Thyroid gland (tissue), 4 donors: ENCODE measurements around the gene RBM39. TPM values are rescaled to one million over a fixed set of nuclear protein-coding genes. Genes with fewer than 3 reads are reported as not detected.
A peak's percentile ranks its signal among the peaks of the same experiment; 100 is the strongest.
"Not testable (repeated sequence)": the region's sequence is repeated elsewhere in the genome, so short reads cannot be mapped to it uniquely, and the experiment has no call there.

Source experiments
- DNase-seq, 2 donors: peaks; one replicate each; pipeline ENCODE4 v3.0.0-alpha.2; 2019
- H3K27ac ChIP-seq, 3 donors: fragments of 200-600 bp; sonication (generic); 1 replicate in 2 of 3; 2 replicates in 1 of 3; pipeline ENCODE4 v1.5.1; 2016 to 2019; ENCODE audit warnings: mild to moderate bottlenecking in 1 of 3, moderate library complexity in 1 of 3
- H3K27me3 ChIP-seq: fragments of 200-600 bp; sonication (generic); one replicate; pipeline ENCODE4 v1.5.1; 2019
- H3K36me3 ChIP-seq, 2 donors: fragments of 200-600 bp; sonication (generic); one replicate each; pipeline ENCODE4 v1.5.1; 2016 to 2019
- H3K4me1 ChIP-seq, 2 donors: fragments of 200-600 bp; sonication (generic); one replicate each; pipeline ENCODE4 v1.5.1; 2017 to 2019
- H3K4me3 ChIP-seq, 3 donors: fragments of 200-600 bp; sonication (generic); replicated peaks in 1 of 3; 1 replicate in 2 of 3; 2 replicates in 1 of 3; pipeline ENCODE4 v1.5.1; 2016; ENCODE audit warnings: mild to moderate bottlenecking in 1 of 3
- H3K9me3 ChIP-seq: fragments of 200-600 bp; sonication (generic); one replicate; pipeline ENCODE4 v1.5.1; 2017
- CTCF ChIP-seq, 6 experiments: fragments of 200-600 bp in 3 of 6; fragments of 450-650 bp in 3 of 6; sonication (generic) in 3 of 6; IDR thresholded peaks; one replicate each; pipeline ENCODE4 v1.5.1; 2016 to 2019; ENCODE audit warnings: antibody characterized with exemption in 6 of 6, mild to moderate bottlenecking in 2 of 6, inconsistent platforms in 1 of 6, moderate library complexity in 1 of 6
- POLR2A ChIP-seq, 2 donors: fragments of 450-650 bp; IDR thresholded peaks; one replicate each; pipeline ENCODE4 v1.6.1; 2017; ENCODE audit warnings: antibody characterized with exemption in 2 of 2, mild to moderate bottlenecking in 2 of 2, moderate library complexity in 1 of 2
- WGBS, 2 donors: methylation state at CpG; one replicate each; pipeline ENCODE4 v1.1.5; 2017; 5-methylcytosine and 5-hydroxymethylcytosine counted together
- intact Hi-C: fragments of 100-400 bp; cut with DNase I; formaldehyde crosslinking; loops from one replicate; pipeline ENCODE4 v1.15.1; 2023
- total RNA-seq, 4 donors: library from RNA; depleted of rRNA; stranded (reverse); fragments of >200 nt; gene quantifications; one replicate each; pipeline ENCODE4 v1.2.3, GENCODE V29; 2016

Gene RBM39
- total RNA-seq, 4 donors from 2014 or later = 315 to 475 (median 368) TPM

- no peak for DNase-seq
- no peak for TF ChIP-seq CTCF (IDR thresholded peaks at IDR 0.05)
- TF ChIP-seq POLR2A (IDR thresholded peaks at IDR 0.05) = no peak
- H3K27ac ChIP-seq = peak overlapping the region in 1 of 3 donors; percentile 93
- no peaks in the 10 kb centered on the region for H3K9me3 ChIP-seq
- 85 to 87% methylated on average over 4 of the region's 4 CpGs for WGBS, 2 donors
- no peaks in the 10 kb centered on the region for H3K27me3 ChIP-seq
- no peak overlapping the region for H3K4me3 ChIP-seq
- H3K36me3 ChIP-seq = no peaks in the 10 kb centered on the region
- intact Hi-C loops = no loop called here
- H3K4me1 ChIP-seq = peaks cover 15 to 37% of the 10 kb centered on the region in 2 donors
These were observed 24.8 kb upstream of the RBM39 start for GRCh38 chr20:35766843-35767242.

- DNase-seq = not testable (repeated sequence)
These were observed 22.9 kb upstream of the RBM39 start for GRCh38 chr20:35764936-35765335.

GRCh38 chr20:35762461-35762860, 20.4 kb upstream of the RBM39 start:
- WGBS, 2 donors = 93 to 94% methylated on average over 3 of the region's 3 CpGs
- DNase-seq = no peak
- Histone ChIP-seq H3K36me3 (no peaks in the 10 kb centered on the region), H3K27me3 (no peaks in the 10 kb centered on the region), H3K4me3 (no peak overlapping the region), H3K9me3 (no peaks in the 10 kb centered on the region), H3K27ac (no peak overlapping the region), H3K4me1 (peaks cover 0 to 2% of the 10 kb centered on the region in 2 donors)
- TF ChIP-seq CTCF (IDR thresholded peaks at IDR 0.05) (no peak), POLR2A (IDR thresholded peaks at IDR 0.05) (no peak)
- intact Hi-C loops = no loop called here

More at GRCh38 chr20:35764936-35765335, 22.9 kb upstream of the RBM39 start:
- peaks cover 11 to 25% of the 10 kb centered on the region in 2 donors for H3K4me1 ChIP-seq
- H3K4me3 ChIP-seq, H3K36me3 ChIP-seq, H3K9me3 ChIP-seq, intact Hi-C loops, H3K27ac ChIP-seq, H3K27me3 ChIP-seq: not testable (repeated sequence)
- 83 to 95% methylated on average over 2 of the region's 2 CpGs for WGBS, 2 donors

GRCh38 chr20:35761548-35761947, 19.5 kb upstream of the RBM39 start:
- H3K4me3 ChIP-seq, DNase-seq, H3K4me1 ChIP-seq, H3K27ac ChIP-seq, intact Hi-C loops, H3K9me3 ChIP-seq, H3K27me3 ChIP-seq, H3K36me3 ChIP-seq: not testable (repeated sequence)
- 94% methylated on average over 11 of the region's 11 CpGs for WGBS, 2 donors

- no peak overlapping the region for H3K4me3 ChIP-seq
- H3K27me3 ChIP-seq = no peaks in the 10 kb centered on the region
- H3K27ac ChIP-seq = no peak overlapping the region
- H3K9me3 ChIP-seq = no peaks in the 10 kb centered on the region
- no peak for TF ChIP-seq POLR2A (IDR thresholded peaks at IDR 0.05)
- DNase-seq = no peak
- intact Hi-C loops = no loop called here
- no peaks in the 10 kb centered on the region for H3K36me3 ChIP-seq
- 76 to 78% methylated on average over 4 of the region's 4 CpGs for WGBS, 2 donors
- no peaks in the 10 kb centered on the region for H3K4me1 ChIP-seq
These were observed 15.1 kb upstream of the RBM39 start for GRCh38 chr20:35757098-35757705.

GRCh38 chr20:35756404-35756803, 14.3 kb upstream of the RBM39 start:
- 93 to 96% methylated on average over 4 of the region's 4 CpGs for WGBS, 2 donors

More at GRCh38 chr20:35756404-35756803, 14.3 kb upstream of the RBM39 start:
- DNase-seq = no peak
- TF ChIP-seq CTCF (IDR thresholded peaks at IDR 0.05) (no peak), POLR2A (IDR thresholded peaks at IDR 0.05) (no peak)
- no peaks in the 10 kb centered on the region for H3K9me3 ChIP-seq
- H3K36me3 ChIP-seq = no peaks in the 10 kb centered on the region
- intact Hi-C loops = no loop called here
- H3K4me1 ChIP-seq = no peaks in the 10 kb centered on the region
- no peak overlapping the region for H3K27ac ChIP-seq
- no peaks in the 10 kb centered on the region for H3K27me3 ChIP-seq
- no peak overlapping the region for H3K4me3 ChIP-seq
